Fibroblast of villous mesenchyme (primary cell): Measurements from ENCODE around the gene RNU5B-1. TPM values are rescaled to one million over a fixed set of nuclear protein-coding genes. Genes with fewer than 3 reads are reported as not detected.
"Not testable (repeated sequence)": the region's sequence is repeated elsewhere in the genome, so short reads cannot be mapped to it uniquely, and the experiment has no call there.

ENCODE experiments used
- DNase-seq: peaks from one replicate; pipeline ENCODE4 v3.0.0-alpha.2; 2010; ENCODE audit warnings: low read depth
- H3K4me3 ChIP-seq: 2 replicates; pipeline ENCODE4 v1.5.1; 2011; ENCODE audit warnings: low read depth, mild to moderate bottlenecking, low read length
- CTCF ChIP-seq: IDR thresholded peaks from 2 replicates; pipeline ENCODE4 v1.5.1; 2012; ENCODE audit warnings: low read depth, mild to moderate bottlenecking, low read length; ENCODE audit not compliant: insufficient read depth
- total RNA-seq: library from RNA; depleted of rRNA; stranded (reverse); fragments of >200 nt; gene quantifications from 2 replicates; pipeline ENCODE4 v1.2.3, GENCODE V29; 2012

RNU5B-1 gene
- total RNA-seq, 1 donor: not detected

- H3K4me3 ChIP-seq: no peak overlapping the region
- DNase-seq: no peak
- TF ChIP-seq CTCF: no peak
Measured at GRCh38 chr15:65342493-65342892, 38.0 kb downstream of the RNU5B-1 start.

DNA sequence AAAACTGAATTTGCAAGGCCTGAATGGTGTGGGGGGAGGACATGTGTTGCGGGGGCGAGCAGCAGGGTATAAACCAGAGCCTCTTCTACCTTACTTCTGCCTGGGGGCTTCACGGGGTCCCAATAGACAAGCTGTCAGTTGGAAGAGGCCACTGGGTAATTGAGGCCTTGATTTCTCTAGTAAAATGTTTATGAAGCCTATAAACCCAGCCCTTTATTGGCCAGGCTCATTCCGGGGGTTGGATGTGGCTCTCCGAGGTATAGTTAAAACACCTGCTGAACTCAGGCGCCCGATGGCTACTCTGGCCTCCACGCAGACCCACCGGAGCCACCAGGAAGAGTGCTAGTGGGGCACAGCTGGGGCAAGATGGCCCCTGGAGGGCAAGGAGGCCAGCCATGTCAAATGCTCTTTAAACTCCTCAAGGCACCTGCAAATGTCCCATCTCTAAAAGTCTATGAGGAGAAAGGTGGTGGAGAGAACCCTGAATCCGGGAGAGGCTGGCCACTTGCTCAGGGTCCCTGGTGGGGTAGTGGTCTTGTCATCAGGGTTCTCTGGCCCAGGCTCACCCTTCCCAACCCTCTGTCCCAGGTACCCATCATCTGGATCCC, 39.0 kb downstream of the RNU5B-1 start:
- no peak overlapping the region for H3K4me3 ChIP-seq
- DNase-seq: no peak
- no peak for TF ChIP-seq CTCF

GRCh38 chr15:65344214-65344913, 39.9 kb downstream of the RNU5B-1 start:
- TF ChIP-seq CTCF: no peak
- DNase-seq: no peak
- no peak overlapping the region for H3K4me3 ChIP-seq

DNA sequence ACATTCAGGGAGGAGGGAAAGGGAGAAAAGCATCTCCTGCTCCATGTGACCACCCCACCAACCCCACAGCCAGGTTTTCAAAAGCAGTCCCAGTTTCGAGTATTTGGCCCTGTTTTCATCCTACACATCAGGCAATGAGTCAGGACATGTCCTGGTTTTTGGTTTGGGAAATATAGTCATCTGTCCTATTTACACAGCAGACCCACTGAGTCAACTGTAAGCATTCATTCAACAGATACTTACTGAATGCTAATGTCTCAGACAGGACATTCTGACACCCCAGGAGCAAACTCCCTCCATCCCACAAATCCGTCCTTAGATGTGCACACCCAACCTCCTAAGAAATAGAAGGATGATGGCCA, 40.4 kb downstream of the RNU5B-1 start:
- no peak overlapping the region for H3K4me3 ChIP-seq
- no peak for TF ChIP-seq CTCF
- DNase-seq: no peak

DNA sequence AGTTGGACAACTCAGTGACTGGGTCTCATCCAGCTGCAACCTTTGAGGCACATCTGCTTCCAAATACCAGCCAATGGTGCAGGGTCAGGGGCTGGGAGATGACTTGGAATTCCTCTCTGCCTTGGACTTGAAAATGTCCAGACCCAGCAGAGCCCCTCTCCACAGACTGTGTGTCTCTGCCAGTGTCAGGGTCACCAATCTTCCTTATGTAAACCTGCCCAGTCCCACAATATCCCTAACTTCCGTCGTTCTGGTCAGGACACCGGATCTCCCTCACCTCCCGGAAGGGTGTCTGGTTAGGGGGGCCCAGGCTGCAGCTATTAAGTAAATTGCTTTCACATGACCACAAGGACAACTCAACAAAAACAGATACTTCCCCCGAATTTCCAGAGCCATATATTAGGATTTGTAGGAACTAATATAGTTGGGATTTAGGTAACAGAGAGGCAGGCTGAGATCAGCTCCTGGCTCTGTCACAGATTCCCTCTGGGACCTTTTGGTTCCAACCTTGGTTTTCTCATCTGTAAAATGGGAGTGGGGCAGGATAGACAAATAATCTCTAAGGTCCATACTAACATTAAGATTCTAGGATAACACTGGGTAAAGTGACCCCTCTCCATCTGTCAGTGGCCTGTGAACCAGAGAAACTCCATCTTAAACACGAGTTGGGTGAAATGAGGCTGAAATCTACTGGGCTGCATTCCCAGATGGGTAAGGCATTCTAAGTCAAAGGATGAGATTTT, 42.5 kb downstream of the RNU5B-1 start:
- DNase-seq: no peak
- TF ChIP-seq CTCF: no peak
- H3K4me3 ChIP-seq: no peak overlapping the region

- DNase-seq: not testable (repeated sequence)
Measured at GRCh38 chr15:65347756-65348155, 43.3 kb downstream of the RNU5B-1 start.

DNA sequence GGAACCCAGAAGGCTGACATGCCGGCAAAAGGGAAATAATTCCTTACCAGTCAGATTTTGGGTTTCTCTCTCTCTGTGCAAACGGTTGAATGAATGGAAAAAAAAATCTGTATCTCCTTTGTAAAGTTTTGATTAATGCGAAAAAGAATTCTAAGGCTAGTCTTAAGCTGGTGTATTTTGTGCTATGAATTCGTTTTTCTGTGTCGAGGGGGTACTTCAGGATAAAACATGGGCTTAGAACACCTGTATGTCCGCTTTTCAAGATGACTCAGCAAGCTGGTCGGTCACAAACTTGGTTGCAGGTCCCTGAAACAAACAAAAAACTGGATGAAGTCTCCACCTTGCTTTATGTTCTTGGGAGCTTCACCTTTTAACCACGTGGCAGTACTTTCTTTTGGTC, 44.9 kb downstream of the RNU5B-1 start:
- DNase-seq: no peak
- TF ChIP-seq CTCF: no peak
- no peak overlapping the region for H3K4me3 ChIP-seq

More at GRCh38 chr15:65347756-65348155, 43.3 kb downstream of the RNU5B-1 start:
- not testable (repeated sequence) for H3K4me3 ChIP-seq

- H3K4me3 ChIP-seq, DNase-seq: not testable (repeated sequence)
Measured at GRCh38 chr15:65351972-65352371, 47.5 kb downstream of the RNU5B-1 start.
